Motor neuron (in vitro differentiated cells): ENCODE data around the gene PAXX. TPM values are rescaled to one million over a fixed set of nuclear protein-coding genes. Genes with fewer than 3 reads are reported as not detected.

Experiments
- ATAC-seq, 8 experiments: fragments of 200-7000 bp; cut with Tn5 transposase; replicated peaks in 6 of 8; 2 replicates each; pipeline ENCODE4 v1.8.0; 2021; ENCODE audit warnings: mild to moderate bottlenecking in 8 of 8, moderate library complexity in 8 of 8
- H3K27ac ChIP-seq, 2 donors: fragments of 250-450 bp; sonication (Bioruptor Pico); 2 replicates each; pipeline ENCODE4 v1.9.0; 2021; ENCODE audit warnings: antibody characterized with exemption in 2 of 2, mild to moderate bottlenecking in 2 of 2, moderate library complexity in 1 of 2
- H3K4me1 ChIP-seq, 2 donors: fragments of 250-450 bp; sonication (Bioruptor Pico); replicated peaks in 1 of 2; 2 replicates each; pipeline ENCODE4 v1.6.1; 2021; ENCODE audit warnings: antibody characterized with exemption in 2 of 2, mild to moderate bottlenecking in 2 of 2, moderate library complexity in 1 of 2
- H3K4me3 ChIP-seq, 5 donors: fragments of 250-450 bp; sonication (Bioruptor Pico); 2 replicates each; pipeline ENCODE4 v1.9.0; 2021; ENCODE audit warnings: antibody characterized with exemption in 5 of 5, mild to moderate bottlenecking in 5 of 5, moderate library complexity in 4 of 5
- WGBS, 10 experiments: fragments of 450-650 bp; shearing (Covaris generic); methylation state at CpG; one replicate each; pipeline ENCODE4 v1.0.0; 2022; 5-methylcytosine and 5-hydroxymethylcytosine counted together
- in situ Hi-C, 9 experiments: fragments of 400-800 bp; cut with MboI; loops; one replicate each; pipeline ENCODE4 v1.15.0; 2021; ENCODE audit warnings: low sequenced_read_pairs in 9 of 9, low pct_unique_long_range_greater_than_20kb in 2 of 9; ENCODE audit not compliant: unreplicated experiment in 9 of 9
- total RNA-seq, 8 experiments: library from RNA; unstranded; fragments of 300-600 nt; gene quantifications; 2 replicates each; pipeline versions ENCODE4 v1.2.3 to v1.2.4, GENCODE V29; 2022

PAXX gene, protein sequence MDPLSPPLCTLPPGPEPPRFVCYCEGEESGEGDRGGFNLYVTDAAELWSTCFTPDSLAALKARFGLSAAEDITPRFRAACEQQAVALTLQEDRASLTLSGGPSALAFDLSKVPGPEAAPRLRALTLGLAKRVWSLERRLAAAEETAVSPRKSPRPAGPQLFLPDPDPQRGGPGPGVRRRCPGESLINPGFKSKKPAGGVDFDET
- total RNA-seq = 10 to 100 TPM; 23.4 to 38.4 (median 27.5) TPM

DNA sequence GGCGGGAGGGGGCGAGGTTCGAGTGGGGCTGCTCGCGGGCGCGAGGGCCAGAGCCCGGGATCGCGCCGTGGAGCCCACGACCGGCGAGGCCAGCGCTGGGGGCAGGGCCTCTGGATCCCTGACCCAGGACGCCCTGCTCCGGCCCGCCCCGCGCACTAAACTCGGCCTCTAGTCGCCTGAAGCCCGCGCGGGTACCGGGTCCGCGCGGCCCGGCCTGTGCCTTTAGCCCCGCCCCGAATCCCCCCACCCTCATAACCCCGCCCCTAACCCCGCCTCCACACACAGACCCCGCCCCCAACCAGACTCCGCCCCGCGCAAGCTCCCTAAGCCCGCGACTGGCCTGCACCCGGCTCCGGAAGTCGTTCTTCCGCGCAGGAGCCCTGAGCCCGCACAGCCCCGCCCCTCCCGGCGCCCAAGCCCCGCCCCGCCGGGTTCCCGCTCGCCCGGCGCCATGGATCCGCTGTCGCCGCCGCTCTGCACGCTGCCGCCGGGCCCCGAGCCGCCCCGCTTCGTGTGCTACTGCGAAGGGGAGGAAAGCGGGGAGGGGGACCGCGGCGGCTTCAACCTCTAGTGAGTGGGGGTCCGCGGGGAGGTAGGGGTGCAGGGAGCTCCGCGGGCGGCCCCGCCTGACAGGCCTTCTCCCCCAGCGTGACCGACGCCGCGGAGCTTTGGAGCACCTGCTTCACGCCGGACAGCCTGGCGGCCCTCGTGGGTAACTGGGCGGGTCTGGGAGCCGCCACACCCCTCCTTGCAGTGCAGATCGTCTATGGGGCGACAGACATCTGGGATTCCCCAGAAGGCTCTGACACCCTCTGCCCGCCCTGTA lies at the start of gene PAXX:
TSS of gene PAXX (plus strand) at position 430 of the 826 bp plus-strand sequence. CDS start at position 452, 22 bp downstream.
- Histone ChIP-seq H3K4me3 (peak within 1 kb of the TSS; percentile 57 to 87 (median 78)), H3K27ac (peak within 1 kb of the TSS; percentile 19 to 61), H3K4me1 (peaks cover 5 to 12% of the 10 kb centered on the region in 2 donors)
- in situ Hi-C loops = no loop called here
- peak; percentile 76 to 94 (median 90) for ATAC-seq
- 0% methylated on average over 3 to 10 of the region's 92 CpGs; no CpG with 5 or more reads in 8 of the 10 experiments for WGBS, 10 experiments

GRCh38 chr9:136942881-136943230 lies 49.4 kb upstream of the PAXX start:
- Histone ChIP-seq H3K4me3 (peak overlapping the region in 1 of 5 donors; percentile 76), H3K4me1 (peaks cover 3 to 12% of the 10 kb centered on the region in 2 donors), H3K27ac (no peak overlapping the region)
- in situ Hi-C loops = no loop called here
- WGBS, 10 experiments = 91% methylated on average over 8 of the region's 16 CpGs; no CpG with 5 or more reads in 9 of the 10 experiments
- ATAC-seq = no peak

DNA sequence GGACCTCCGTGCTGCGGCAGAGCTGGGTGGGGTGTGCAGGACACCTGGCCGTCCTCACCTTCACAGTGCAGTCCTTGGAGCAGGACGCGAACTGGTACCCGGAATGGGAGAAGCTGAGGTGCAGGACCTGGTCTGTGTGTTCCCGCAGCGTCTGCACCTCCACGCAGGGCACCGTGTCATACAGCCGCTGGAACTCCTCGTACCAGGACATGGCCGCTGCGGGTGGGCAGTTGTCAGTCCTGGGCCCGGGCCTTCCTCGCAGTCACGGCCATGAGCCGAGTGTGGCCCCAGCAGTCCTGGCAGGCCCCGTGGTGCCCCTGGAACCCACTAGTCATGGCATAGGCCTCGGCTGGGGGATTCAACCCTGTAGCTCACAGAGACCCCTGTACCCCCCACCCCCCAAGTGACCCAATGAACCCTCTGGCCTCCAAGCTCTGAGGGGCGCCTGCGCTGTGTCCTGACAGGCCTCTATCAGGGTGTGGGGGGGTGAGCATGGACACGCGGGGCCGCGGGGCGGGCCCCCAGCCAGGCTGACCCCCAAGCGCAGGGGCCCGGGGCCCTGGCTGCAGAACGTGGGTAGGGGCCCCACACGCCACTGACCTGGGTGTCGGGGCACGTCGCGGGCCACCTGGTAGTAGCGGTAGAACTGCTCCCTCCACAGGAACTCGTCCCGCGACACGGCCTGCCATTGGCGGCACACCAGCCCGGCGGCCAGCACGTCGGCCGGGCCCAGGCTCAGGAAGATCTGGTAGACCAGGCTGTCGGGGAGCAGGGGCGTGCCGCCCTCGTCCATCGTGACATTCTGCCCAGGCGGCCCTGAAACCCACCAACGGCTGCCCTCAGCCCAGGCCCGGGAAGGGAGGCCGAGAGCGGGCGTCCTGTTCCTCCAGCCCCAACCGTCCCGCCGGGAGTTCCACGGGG lies 48.7 kb upstream of the PAXX start:
- Histone ChIP-seq H3K4me3 (peak overlapping the region; percentile 62 to 90 (median 81)), H3K27ac (peak overlapping the region; percentile 73 to 92), H3K4me1 (peaks cover 3 to 17% of the 10 kb centered on the region in 2 donors)
- in situ Hi-C loops = no loop called here
- peak in 6 of 8 experiments; percentile 2 to 41 (median 12) for ATAC-seq
- whole genome bisulfite sequencing, 10 experiments = 30 to 46% methylated on average over 2 to 4 of the region's 61 CpGs; no CpG with 5 or more reads in 8 of the 10 experiments

GRCh38 chr9:136944212-136944518 lies 48.1 kb upstream of the PAXX start:
- ATAC-seq = peak; percentile 58 to 79 (median 64)
- Histone ChIP-seq H3K27ac (peak overlapping the region; percentile 73 to 92), H3K4me1 (peaks cover 6 to 21% of the 10 kb centered on the region in 2 donors), H3K4me3 (peak overlapping the region; percentile 62 to 90 (median 81))
- in situ Hi-C loops = no loop called here
- no CpG with 5 or more reads among the region's 45 CpGs for WGBS, 10 experiments

DNA sequence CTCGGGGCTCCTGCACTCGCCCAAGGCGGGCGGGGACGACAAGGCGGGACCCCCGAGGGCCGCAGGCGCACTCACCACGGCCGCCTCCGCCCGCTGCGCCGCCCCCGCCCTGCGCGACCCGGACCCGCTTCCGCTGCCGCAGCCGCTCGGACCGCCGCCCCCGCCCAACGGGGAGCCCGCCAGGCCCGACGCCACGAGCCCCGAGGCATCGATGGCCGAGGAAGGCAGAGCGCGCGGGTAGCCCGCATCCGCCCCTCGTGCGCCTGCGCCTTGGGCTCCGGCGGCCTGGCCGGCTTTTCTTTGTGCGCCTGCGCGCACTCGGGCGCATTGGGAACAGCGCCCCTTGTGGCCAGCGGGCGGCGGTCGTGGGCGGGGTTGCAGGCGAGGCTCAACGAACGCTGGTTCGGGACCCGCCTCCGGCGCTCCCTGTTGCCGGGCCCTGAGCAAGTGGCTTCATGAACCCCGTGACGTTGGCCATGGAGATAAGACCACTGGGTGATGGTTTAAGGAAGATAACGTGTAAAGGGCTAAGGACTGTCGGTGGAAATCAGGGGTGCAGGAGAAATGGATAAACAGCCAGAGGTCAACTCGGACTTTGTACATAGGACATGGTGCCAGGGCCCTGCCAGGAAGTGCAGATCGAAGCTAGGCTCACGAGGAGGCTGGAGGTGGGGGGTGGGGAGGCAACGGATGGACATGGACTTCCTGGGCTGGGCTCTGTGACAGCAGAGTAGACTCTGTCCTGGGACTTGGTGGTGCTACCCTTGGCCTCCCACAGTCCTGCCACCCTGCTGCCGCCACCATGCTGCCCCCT lies 47.5 kb upstream of the PAXX start, which contains the start of the genes C8G and FBXW5:
TSS of gene C8G (plus strand) at position 725 of the 814 bp plus-strand sequence. CDS start at position 803, 78 bp downstream.
TSS of gene FBXW5 (minus strand) at position 220 of the 814 bp plus-strand sequence. CDS start 655 bp downstream, outside the sequence.
- Histone ChIP-seq H3K27ac (peak within 1 kb of the TSS; percentile 73 to 92), H3K4me1 (peaks cover 8 to 23% of the 10 kb centered on the region in 2 donors), H3K4me3 (peak within 1 kb of the TSS; percentile 62 to 90 (median 81))
- in situ Hi-C loops = no loop called here
- WGBS, 10 experiments = 0 to 100% (median 30%) methylated on average over 1 to 8 of the region's 74 CpGs; no CpG with 5 or more reads in 5 of the 10 experiments
- ATAC-seq = peak; percentile 54 to 85 (median 76)

DNA sequence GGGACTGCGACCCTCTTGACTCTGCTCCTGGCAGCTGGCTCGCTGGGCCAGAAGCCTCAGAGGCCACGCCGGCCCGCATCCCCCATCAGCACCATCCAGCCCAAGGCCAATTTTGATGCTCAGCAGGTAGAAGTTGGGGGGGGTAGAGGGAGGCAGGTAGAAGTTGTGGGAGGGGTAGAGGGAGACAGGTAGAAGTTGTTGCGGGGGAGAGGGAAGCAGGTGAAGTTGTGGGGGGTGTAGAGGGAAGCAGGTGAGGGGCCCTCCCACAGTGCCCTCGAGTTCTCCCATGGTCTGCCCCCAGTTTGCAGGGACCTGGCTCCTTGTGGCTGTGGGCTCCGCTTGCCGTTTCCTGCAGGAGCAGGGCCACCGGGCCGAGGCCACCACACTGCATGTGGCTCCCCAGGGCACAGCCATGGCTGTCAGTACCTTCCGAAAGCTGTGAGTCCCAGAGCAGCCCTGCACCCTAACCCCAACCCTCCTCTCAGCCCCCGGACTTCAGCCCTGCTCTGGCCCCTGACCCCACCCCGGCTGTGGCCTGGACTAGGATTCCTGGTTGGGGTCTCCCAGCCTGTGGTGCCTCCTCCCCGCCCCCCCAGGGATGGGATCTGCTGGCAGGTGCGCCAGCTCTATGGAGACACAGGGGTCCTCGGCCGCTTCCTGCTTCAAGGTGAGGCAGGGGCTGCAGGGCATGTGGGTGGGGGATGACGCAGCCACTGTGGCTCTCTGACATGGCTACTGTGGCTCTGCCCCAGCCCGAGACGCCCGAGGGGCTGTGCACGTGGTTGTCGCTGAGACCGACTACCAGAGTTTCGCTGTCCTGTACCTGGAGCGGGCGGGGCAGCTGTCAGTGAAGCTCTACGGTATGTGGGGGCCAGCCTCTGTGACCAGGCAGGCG lies 46.6 kb upstream of the PAXX start:
- no peak for ATAC-seq
- WGBS, 10 experiments = 80% methylated on average over 6 of the region's 30 CpGs; no CpG with 5 or more reads in 9 of the 10 experiments
- no peak overlapping the region for H3K4me3 ChIP-seq
- in situ Hi-C loops = no loop called here
- H3K4me1 ChIP-seq = peaks cover 11 to 28% of the 10 kb centered on the region in 2 donors
- no peak overlapping the region for H3K27ac ChIP-seq

DNA sequence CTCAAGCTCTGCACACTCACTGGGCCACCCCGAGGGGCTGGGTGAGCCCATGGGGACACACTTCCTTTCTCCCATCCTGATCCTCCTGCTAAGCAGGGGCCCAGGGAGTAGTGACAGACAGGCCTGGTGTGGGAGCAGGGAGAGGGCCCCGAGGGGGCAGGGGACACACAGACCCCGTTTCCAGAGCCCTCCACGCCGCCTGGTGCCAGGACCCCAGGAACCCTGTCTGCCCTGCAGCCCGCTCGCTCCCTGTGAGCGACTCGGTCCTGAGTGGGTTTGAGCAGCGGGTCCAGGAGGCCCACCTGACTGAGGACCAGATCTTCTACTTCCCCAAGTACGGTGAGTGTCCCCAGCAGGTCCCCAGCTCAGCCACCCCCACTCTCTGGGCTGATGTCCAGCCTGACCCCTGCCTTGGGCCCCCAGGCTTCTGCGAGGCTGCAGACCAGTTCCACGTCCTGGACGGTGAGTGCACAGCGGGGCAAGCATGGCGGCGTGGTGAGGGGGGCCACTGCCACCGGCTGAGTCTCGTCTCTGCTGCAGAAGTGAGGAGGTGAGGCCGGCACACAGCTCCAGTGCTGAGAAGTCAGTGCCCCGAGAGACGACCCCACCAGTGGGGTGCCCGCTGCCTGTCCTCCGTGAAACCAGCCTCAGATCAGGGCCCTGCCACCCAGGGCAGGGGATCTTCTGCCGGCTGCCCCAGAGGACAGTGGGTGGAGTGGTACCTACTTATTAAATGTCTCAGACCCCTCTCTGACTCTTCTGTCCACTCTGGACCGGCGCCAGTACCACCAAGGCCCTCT lies 45.8 kb upstream of the PAXX start:
- ATAC-seq = no peak
- in situ Hi-C loops = no loop called here
- Histone ChIP-seq H3K4me1 (peaks cover 13 to 31% of the 10 kb centered on the region in 2 donors), H3K27ac (no peak overlapping the region), H3K4me3 (no peak overlapping the region)
- 40 to 76% (median 59%) methylated on average over 2 to 5 of the region's 27 CpGs; no CpG with 5 or more reads in 7 of the 10 experiments for WGBS, 10 experiments

DNA sequence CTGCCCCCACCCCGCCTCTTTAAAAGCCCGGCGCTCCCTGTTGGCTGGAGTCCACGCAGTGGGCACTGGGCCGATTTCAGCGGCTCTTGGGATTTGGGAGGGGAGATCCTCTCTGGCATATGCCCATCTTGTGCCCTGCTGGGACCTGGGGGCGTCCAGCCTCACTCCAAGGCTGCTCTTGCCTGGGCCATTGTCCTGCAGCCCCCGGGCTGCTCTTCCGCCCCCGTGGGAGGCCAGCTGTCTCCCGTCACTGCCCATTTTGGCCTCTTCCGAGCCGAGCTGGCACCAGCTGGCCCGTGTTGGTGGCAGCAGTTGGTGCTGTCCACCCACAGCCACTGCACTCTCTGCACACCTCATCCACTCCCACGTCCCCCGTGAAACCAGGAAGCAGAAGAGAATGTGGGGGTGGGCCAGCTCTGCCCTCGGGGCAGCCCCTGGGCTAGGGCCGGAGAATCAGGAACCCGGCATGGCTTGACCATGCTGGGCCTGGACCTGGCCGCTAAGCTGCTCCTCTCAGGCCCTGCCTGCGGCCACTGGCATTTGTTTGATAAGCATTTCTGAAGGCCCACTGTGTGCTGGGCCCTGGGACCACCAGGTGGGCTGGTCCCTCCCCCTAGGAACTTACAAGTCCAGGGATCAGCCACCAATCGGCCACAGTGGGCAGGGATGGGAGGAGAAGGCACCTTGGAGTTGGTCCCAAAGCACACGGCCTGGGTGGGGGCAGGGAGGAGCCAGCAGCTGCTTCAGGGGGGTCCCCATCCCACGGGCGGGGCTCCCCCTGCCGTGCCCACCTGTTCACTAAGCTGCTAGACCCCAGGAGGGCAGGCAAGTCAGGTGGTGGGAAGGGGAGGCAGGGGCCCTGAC lies 45.0 kb upstream of the PAXX start:
- ATAC-seq = no peak
- peaks cover 21 to 38% of the 10 kb centered on the region in 2 donors for H3K4me1 ChIP-seq
- in situ Hi-C loops = no loop called here
- H3K4me3 ChIP-seq = no peak overlapping the region
- H3K27ac ChIP-seq = no peak overlapping the region
- 40 to 100% (median 70%) methylated on average over 1 to 2 of the region's 26 CpGs; no CpG with 5 or more reads in 7 of the 10 experiments for whole genome bisulfite sequencing, 10 experiments

GRCh38 chr9:136947955-136948510 lies 44.2 kb upstream of the PAXX start:
- Histone ChIP-seq H3K4me1 (peaks cover 26 to 41% of the 10 kb centered on the region in 2 donors), H3K4me3 (no peak overlapping the region), H3K27ac (no peak overlapping the region)
- in situ Hi-C loops = no loop called here
- ATAC-seq = peak in 2 of 8 experiments; percentile 12 to 15
- WGBS, 10 experiments = 7 to 100% (median 80%) methylated on average over 1 to 3 of the region's 15 CpGs; no CpG with 5 or more reads in 3 of the 10 experiments
